NCI-H2081 treated with DMSO at 0.1 percent for 48 hours (cell line): Measurements from ENCODE around the gene KRTAP4-12.
"Not testable (repeated sequence)": the region's sequence is repeated elsewhere in the genome, so short reads cannot be mapped to it uniquely, and the experiment has no call there.

ENCODE experiments used
- DNase-seq: peaks from one replicate; lab custom pipeline; 2025; lab: John Stamatoyannopoulos, UW

KRTAP4-12 gene

DNA sequence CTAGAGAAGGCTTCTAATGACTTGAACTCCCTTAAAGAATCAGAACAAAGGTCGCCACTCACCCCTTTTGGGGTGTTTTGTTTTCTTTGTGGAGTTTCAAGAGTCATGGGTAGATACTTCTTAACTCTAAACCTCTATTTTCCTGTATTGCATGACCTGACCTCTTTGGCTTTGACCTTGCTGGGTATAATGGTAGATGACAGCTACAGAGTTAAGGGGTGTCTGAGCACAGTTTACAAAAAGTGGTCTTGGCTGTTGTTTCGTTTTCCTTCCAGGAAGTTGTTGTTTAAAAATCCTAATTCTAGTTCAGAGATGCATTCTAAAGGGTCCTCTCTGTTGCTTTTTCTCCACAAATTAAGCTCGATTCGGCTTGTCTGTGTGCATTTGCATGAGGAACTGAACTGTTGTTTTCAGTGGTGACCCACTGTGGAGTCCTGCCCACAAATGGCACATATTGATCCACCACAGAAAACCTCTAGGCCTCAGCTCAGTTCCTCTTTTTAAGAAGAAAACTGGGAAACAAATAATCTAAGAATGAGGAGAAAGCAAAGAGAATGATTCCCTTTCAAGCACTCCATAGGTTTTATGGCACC lies 35.1 kb downstream of the KRTAP4-12 start:
- not testable (repeated sequence) for DNase-seq

DNA sequence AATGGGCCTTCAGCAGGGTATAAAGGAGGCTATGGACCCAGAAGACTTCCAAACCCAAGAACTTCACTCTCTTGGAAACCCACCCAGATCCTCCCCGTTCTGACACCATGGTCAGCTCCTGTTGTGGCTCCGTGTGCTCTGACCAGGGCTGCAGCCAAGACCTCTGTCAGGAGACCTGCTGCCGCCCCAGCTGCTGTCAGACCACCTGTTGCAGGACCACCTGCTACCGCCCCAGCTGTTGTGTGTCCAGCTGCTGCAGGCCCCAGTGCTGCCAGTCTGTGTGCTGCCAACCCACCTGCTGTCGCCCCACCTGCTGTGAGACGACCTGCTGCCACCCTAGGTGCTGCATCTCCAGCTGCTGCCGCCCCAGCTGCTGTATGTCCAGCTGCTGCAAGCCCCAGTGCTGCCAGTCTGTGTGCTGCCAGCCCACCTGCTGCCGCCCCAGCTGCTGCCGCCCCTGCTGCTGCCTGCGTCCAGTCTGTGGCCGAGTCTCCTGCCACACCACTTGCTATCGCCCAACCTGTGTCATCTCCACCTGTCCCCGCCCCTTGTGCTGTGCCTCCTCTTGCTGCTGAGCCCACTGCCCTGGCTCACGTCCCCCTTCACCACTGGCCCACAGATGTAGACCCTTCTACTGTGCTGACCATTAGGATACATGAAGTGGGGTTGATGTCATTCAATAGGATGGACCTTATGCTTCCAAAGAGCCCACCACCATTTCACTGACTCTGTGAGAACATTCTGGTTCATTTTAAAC lies 39.7 kb downstream of the KRTAP4-12 start, which contains the start of gene KRTAP4-7:
KRTAP4-7 (plus strand) TSS at position 51 of the 757 bp plus-strand sequence; CDS start at position 108, 57 bp downstream.
- DNase-seq = not testable (repeated sequence)

DNA sequence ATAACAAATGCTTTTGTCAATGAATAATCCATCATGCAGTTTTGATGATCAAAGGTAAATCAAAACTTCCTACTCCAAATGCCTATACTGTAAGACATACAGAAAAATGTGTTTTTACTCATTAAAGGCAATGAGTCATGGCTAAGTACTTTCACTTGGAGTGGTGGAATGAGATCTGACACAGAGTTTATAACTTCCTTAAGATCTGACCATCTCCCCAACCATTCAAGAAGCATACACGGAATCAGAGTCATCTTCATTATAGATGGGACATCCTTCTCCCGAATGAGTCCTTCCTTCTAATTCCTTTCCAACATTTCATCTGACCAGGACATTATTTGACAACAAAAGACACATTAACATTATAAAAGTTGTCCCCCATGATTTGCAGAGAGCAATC lies 40.6 kb downstream of the KRTAP4-12 start:
- not testable (repeated sequence) for DNase-seq

DNA sequence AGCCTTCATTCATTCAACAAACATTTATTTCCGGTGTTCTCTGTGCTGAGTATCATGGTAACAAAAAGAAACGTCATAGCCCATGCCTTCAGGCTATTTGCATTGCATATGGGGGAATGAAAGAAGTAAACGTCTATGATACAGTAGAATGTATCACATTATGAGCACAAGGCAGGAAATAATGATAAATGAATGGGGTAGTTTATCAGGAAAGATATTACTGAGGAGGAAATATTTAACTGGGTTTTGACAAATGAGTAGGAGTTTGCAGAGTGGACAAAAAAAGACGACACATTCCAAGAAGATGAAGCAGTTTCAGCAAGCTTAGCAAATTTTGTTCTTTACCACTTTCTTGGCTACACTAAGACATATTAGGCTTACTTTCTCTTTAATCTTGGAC lies 41.4 kb downstream of the KRTAP4-12 start:
- DNase-seq = no peak

DNA sequence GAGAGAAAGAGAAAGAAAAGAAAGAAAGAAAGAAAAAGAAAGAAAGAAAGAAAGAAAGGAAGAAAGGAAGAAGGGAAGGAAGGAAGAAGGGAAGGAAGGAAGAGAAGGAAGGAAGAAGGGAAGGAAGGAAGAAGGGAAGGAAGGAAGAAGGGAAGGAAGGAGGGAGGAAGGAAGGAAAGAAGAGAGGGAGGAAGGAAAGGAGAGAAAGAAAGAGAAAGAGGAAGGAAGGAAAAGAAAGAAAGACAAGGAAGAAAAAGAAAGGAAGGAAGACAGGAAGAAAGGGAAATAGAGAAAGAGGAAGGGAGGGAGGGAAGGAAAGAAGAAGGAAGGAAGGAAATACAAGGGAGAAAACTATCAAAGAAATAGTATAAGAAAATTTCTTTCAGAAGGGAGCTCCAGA lies 47.2 kb downstream of the KRTAP4-12 start:
- no peak for DNase-seq

DNA sequence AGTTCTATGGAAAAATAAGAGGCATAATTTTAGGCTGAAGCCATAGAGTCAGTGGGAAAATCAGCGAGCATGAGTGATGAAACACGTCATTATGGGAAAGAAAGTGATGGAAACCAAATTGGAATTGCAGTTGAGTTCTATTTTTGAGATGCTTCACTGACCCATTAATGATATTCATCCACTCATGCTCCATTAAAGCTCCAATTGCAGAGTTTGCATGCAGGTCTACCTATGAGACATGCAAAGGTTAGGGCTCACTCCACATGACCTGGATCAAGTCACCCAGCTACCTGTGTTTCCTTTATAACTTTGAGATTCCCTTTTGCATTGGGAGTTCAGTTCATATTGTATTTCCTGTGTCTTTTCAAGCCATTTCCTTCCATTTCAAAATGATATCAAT lies 50.3 kb downstream of the KRTAP4-12 start:
- no peak for DNase-seq
